ENCODE measurements around the gene SCARB1. TPM values are rescaled to one million over a fixed set of nuclear protein-coding genes. Genes with fewer than 3 reads are reported as not detected.

The SCARB1 gene
- total RNA-seq, 1 donor from 2014 or later, result 21.5 TPM

- H3K9me3 Mint-ChIP-seq (ENCODE audit: low read depth), result peaks cover 14% of the 10 kb centered on the region
- H3K36me3 Mint-ChIP-seq (ENCODE audit: insufficient read depth), result no peaks in the 10 kb centered on the region
- no peak for TF ChIP-seq CTCF (IDR thresholded peaks at IDR 0.05; ENCODE audit: unreplicated experiment)
Observed at GRCh38 chr12:124761871-124762270, 101.8 kb downstream of the SCARB1 start.

GRCh38 chr12:124761056-124761455 lies 102.6 kb downstream of the SCARB1 start:
- no peak for TF ChIP-seq CTCF (IDR thresholded peaks at IDR 0.05; ENCODE audit: unreplicated experiment)
- Mint-ChIP-seq H3K9me3 (ENCODE audit: low read depth) (peaks cover 16% of the 10 kb centered on the region), H3K27me3 (peaks cover 32% of the 10 kb centered on the region), H3K4me1 (ENCODE audit: low read depth) (peaks cover 3% of the 10 kb centered on the region), H3K27ac (no peak overlapping the region), H3K4me3 (ENCODE audit: low read depth) (no peak overlapping the region), H3K36me3 (ENCODE audit: insufficient read depth) (no peaks in the 10 kb centered on the region)
- DNase-seq (ENCODE audit: low spot score, unreplicated experiment), result no peak

More at GRCh38 chr12:124761871-124762270, 101.8 kb downstream of the SCARB1 start:
- no peak overlapping the region for H3K4me3 Mint-ChIP-seq (ENCODE audit: low read depth)
- no peak for DNase-seq (ENCODE audit: low spot score, unreplicated experiment)
- H3K27ac Mint-ChIP-seq, result no peak overlapping the region
- H3K4me1 Mint-ChIP-seq (ENCODE audit: low read depth), result peaks cover 3% of the 10 kb centered on the region
- peaks cover 32% of the 10 kb centered on the region for H3K27me3 Mint-ChIP-seq

- no peaks in the 10 kb centered on the region for H3K36me3 Mint-ChIP-seq (ENCODE audit: insufficient read depth)
- no peak overlapping the region for H3K4me3 Mint-ChIP-seq (ENCODE audit: low read depth)
- no peak for DNase-seq (ENCODE audit: low spot score, unreplicated experiment)
- H3K27ac Mint-ChIP-seq, result no peak overlapping the region
- peaks cover 2% of the 10 kb centered on the region for H3K4me1 Mint-ChIP-seq (ENCODE audit: low read depth)
- H3K9me3 Mint-ChIP-seq (ENCODE audit: low read depth), result peaks cover 16% of the 10 kb centered on the region
- TF ChIP-seq CTCF (IDR thresholded peaks at IDR 0.05; ENCODE audit: unreplicated experiment), result no peak
- peaks cover 32% of the 10 kb centered on the region for H3K27me3 Mint-ChIP-seq
Observed at GRCh38 chr12:124760560-124760959, 103.1 kb downstream of the SCARB1 start.

- H3K4me1 Mint-ChIP-seq (ENCODE audit: low read depth), result no peaks in the 10 kb centered on the region
- TF ChIP-seq CTCF (IDR thresholded peaks at IDR 0.05; ENCODE audit: unreplicated experiment), result no peak
- peaks cover 16% of the 10 kb centered on the region for H3K9me3 Mint-ChIP-seq (ENCODE audit: low read depth)
- no peak overlapping the region for H3K4me3 Mint-ChIP-seq (ENCODE audit: low read depth)
- H3K27me3 Mint-ChIP-seq, result peaks cover 32% of the 10 kb centered on the region
- no peak for DNase-seq (ENCODE audit: low spot score, unreplicated experiment)
- H3K36me3 Mint-ChIP-seq (ENCODE audit: insufficient read depth), result no peaks in the 10 kb centered on the region
- peak overlapping the region; percentile 35 for H3K27ac Mint-ChIP-seq
Observed at GRCh38 chr12:124759841-124760503, 103.7 kb downstream of the SCARB1 start.

GRCh38 chr12:124758266-124759220 lies 105.1 kb downstream of the SCARB1 start:
- no peak overlapping the region for H3K27ac Mint-ChIP-seq

More at GRCh38 chr12:124758266-124759220, 105.1 kb downstream of the SCARB1 start:
- Mint-ChIP-seq H3K27me3 (peaks cover 32% of the 10 kb centered on the region), H3K4me1 (ENCODE audit: low read depth) (no peaks in the 10 kb centered on the region), H3K4me3 (ENCODE audit: low read depth) (no peak overlapping the region), H3K36me3 (ENCODE audit: insufficient read depth) (no peaks in the 10 kb centered on the region), H3K9me3 (ENCODE audit: low read depth) (peaks cover 11% of the 10 kb centered on the region)
- no peak for DNase-seq (ENCODE audit: low spot score, unreplicated experiment)
- no peak for TF ChIP-seq CTCF (IDR thresholded peaks at IDR 0.05; ENCODE audit: unreplicated experiment)

Measured in progenitor cell of endocrine pancreas (in vitro differentiated cells).